PC-9 (cell line): Measurements from ENCODE around the gene TMCO6.

Experiments used
- CTCF ChIP-seq: fragments of 200-600 bp; sonication (generic); conservative IDR thresholded peaks from 2 replicates; pipeline ENCODE4 v1.6.1; 2017; ENCODE audit warnings: mixed run types, antibody characterized with exemption, mild to moderate bottlenecking, moderate library complexity
- EZH2 ChIP-seq: fragments of 200-600 bp; sonication (generic); IDR thresholded peaks from 2 replicates; pipeline ENCODE4 v1.8.0; 2017; ENCODE audit warnings: antibody characterized with exemption, low read depth

DNA sequence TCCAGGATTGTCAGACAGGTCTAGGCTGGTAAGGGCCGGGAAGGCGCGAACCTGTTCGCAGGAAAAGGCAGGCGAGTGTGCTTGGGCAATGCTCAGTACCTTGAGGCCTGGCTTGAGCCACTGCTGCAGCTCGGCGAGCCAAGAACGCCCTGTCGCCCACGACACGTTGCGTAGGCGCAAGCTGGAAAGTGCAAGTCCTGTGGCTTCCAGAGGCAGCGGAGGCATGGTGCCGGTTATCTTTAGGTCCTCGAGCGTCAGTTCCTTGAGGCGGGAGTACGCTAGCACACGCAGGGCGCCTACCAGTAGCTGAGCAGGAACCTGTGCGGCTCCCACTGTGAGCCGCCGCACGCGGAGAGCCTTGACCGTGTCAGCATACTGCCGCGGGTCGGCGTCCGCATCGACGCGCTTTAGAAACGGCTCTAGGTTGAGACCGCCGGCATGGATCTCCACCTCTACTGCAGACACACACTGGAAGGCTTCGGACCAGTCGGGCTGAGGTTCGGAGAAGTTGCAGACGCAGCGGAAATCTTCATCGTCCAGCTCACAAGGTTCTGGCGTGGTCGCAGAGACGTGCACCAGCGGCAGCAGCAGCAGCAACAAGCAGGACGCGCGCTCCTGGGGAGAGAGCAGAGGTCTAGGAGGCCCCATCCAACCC, 6.8 kb upstream of the TMCO6 start:
- TF ChIP-seq CTCF (no peak), EZH2 (no peak)
